ENCODE data around the gene CARD19.
"Not testable (repeated sequence)": the region's sequence is repeated elsewhere in the genome, so short reads cannot be mapped to it uniquely, and the experiment has no call there.

The CARD19 gene

DNA sequence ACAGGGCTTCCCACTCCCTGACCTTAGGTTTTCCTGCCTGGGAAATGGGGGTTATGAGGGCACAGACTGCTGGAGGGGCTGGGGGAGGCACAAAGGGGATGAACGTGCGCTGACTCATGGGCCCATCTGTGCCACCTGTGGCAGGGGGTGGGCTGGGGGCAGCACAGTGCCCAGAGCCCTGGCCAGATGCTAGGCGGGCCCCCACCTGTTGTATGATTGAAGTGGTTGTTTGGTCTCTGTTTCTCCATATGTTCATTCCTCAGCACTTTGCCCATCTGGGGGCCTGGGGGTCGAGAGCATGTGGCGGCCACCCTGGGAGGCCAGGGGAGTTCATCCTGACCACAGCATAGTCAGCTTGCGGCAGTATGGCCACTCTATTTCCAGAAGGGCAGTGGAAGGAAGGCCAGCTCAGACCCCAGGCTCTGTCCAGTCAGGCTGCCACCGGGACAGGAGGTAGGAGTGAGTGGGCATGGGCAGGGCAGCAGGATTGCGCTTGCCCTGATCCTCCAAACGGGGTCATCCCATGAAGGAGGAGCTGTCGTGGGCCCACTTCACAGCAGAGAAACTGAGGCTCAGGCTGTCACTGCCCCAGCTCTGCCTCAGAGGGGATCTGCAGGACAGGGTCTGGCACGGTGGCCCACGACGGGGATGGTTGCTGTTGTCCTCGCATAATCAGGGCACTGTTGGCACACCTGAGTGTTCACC, 38.9 kb downstream of the CARD19 start:
- no peak for DNase-seq

DNA sequence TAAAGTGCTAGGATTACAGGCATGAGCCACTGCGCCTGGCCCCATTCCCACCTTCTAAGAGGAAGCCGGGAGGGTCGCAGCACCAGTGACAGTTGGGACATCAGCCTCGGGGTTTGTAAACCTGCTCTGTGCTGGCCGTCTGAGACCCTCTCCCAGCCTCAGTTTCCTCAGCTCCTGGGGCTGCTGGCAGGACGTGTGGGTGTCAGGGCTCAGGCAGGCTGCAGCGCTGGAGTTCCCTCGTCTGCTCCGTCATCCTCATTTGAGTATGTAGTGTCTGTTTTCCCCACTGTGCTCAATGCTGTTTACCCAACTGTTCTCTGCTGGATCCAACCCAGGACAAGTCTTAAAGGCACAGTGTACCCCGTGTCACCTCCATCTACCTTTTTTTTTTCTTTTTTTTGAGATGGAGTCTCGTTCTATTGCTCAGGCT, 40.0 kb downstream of the CARD19 start:
- peak in 1 of 2 experiments; percentile 20 for DNase-seq

- DNase-seq: no peak
These were observed 41.3 kb downstream of the CARD19 start for GRCh38 chr9:93137362-93137761.

GRCh38 chr9:93138171-93138764, 42.3 kb downstream of the CARD19 start:
- no peak for DNase-seq

- DNase-seq: no peak
These were observed 43.6 kb downstream of the CARD19 start for GRCh38 chr9:93139365-93140182.

DNA sequence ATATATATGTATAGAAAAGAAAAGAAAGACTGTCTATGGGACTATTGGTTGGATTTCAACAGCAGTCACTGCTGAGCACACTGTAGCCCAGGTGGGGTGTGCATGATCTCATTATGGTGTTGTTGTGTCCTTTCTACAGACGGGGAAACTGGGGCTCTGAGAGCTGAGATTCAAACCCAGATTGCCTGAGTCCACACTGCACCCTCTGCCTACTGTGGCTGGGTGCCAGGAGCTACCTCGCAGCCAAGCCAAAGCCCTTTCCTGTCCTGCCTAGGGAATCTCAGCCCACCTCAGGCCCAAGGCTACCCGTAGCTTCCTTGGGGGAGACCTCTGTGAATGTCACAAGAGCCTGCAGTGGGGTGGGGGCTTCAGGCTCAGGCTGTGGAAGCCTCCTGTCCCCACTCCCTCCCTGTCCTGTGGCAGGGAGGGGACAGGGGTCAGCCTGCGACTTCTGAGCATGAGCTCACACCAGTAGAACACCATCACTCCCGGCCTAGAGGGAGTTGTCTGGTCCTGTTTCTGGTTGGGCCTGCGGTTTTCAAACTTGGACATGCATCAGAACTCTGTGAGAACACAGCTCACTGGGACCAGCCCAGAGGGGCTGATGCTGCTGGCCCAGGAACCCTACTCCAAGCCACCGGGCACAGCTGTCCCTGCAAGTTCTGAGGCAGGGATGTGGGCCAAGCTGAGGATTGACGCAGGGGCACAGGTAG, 45.9 kb downstream of the CARD19 start:
- no peak for DNase-seq

DNA sequence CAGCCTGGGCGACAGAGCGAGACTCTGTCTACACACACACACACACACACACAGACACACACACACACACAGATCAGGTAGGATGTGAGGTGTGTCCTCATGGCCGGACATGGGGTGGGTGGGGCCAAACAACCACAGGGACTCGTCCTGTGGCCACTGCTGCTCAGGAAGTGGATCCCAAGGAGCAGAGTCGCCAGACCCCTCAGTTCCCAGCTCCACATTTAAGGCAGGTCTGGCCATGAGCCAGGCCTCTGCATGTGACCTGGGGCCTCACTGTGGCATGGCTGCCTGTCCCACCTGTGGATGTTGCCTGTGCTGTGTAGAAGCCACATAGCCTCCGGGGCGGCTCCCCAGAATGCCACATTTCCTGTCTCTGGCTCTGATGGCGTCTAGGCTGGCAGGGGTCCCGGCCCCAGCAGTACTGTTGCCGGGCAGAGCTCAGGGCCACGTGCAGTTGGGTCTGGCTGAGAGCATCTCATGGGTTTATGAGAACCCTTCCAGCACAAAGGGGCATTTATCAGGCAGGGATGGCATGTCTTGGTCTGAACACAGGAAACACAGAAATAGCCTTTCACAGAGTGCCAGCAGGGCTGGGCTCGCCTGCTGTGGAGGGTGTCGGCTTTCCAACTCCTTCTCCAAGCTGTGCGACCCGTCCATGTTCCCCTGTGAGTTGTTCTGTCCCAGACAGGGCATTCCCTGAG, 48.0 kb downstream of the CARD19 start:
- no peak for DNase-seq

GRCh38 chr9:93146696-93147095, 50.7 kb downstream of the CARD19 start:
- not testable (repeated sequence) for DNase-seq

GRCh38 chr9:93147632-93148031, 51.6 kb downstream of the CARD19 start:
- no peak for DNase-seq

GRCh38 chr9:93148721-93149120, 52.7 kb downstream of the CARD19 start:
- DNase-seq: no peak

GRCh38 chr9:93149361-93149760, 53.3 kb downstream of the CARD19 start:
- no peak for DNase-seq

DNA sequence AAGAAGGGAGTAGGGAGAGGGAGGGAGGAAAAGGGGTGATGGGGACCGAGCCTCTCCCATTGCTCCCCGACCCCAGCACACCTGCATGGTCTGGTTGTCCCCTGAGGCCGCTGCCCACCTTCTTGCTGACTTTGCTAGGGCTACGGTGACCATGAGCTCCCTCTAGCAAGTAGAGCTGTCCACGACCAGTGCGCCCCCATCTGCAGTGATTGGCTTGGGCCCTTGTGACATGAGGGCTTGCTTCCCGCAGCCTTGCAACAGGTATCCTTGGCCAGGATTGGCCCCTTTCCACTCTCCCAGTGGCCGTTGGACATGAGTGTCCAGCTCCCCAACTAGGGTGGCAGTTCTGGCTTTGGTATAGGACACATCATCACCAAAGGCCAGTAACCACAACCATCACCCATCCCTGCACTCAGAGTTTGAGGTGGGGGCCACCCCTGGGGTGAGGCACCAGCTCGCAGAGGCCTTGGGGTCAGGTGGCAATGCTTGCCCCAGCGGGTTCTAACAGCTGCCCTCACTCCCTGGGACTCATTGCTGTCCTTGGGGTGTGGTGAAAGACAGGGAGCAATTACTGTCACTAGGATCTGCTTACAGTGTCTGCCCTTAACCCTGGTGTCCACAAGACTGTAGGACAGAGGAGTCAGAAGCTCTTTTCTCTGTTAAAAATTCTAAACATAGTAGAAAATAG, 55.2 kb downstream of the CARD19 start:
- DNase-seq: no peak

GRCh38 chr9:93154293-93154903, 58.4 kb downstream of the CARD19 start:
- DNase-seq: peak; percentile 26 to 39

GRCh38 chr9:93155716-93156474, 59.9 kb downstream of the CARD19 start:
- no peak for DNase-seq

- DNase-seq: no peak
These were observed 60.5 kb downstream of the CARD19 start for GRCh38 chr9:93156475-93157008.

DNA sequence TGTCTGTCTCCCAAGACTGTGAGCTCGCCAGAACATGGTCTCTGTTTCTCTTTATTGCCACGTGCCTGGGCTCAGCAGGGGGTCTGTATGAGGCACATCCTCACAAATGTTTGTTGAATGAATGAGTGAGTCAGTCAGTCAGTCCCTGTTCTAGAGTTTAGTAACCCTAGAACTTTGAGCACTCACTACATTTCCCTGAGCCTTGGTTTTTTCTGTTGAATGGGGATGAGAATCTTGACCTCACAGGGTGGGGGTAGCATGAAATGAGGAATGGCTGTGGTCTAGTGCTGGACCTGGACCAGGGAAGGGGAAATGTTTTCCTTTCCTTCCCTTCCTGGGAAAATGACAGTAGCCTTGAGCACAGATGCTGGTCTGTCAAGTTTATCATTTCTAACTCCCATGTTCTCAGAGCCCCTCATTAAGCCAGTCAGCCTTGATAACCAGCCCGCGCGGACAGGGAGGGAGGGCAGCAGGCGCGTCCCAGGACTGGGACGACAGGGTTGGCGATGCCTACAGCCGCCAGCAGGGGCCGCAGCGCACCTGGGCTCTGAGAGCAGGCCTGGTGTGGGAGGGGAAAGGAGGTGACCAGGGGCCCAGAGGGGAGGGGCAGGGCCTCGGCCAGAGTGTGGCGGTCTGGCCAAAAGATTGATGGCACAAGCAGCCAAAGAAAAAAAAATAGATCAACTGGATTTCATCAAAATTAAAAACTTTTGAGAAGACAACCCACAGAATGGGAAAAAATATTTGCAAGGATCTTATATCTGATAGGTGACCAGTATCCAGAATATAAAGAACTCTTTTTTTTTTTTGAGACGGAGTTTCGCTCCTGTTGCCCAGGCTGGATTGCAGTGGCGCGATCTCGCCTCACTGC, 63.8 kb downstream of the CARD19 start:
- peak; percentile 64 for DNase-seq

DNA sequence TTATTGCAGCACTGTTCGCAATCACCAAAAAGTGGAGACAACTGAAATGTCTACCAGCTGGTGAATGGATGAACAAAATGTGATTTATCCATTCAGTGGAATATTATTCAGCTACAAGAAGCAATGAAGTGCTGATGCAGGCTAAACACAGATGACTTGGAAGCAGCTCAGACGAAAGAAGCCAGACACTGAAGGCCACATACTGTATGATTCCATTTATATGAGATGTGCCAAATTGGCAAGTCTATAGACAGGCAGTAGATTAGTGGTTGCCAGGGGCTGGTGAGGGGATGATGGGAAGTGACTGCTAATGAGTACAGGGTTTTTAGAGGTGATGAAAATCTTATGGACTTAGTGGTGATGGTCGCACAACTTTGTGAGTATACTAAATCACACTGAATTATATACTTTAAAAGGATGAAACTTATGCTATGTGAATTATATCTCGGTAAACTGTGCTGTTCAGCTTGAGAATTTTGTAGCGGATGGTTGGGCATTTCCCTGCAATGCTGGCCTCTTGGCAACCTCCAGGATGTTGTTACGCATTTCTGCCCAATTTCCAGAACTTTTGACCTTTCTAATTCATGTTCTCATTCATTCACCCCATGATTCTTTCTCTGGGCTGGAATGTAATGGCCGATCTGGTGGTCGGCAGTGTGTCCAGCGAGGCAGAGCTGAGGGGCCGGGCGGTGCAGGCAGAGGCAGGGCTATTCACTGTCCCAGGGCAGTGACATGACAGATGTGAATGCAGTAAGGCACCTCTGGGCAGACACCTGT, 66.0 kb downstream of the CARD19 start:
- no peak for DNase-seq
